GM18868 (cell line): Measurements from ENCODE around the gene SDHA.

Source experiments
- ATAC-seq: cut with Tn5 transposase; IDR thresholded peaks from one replicate; pipeline ENCODE4 v1.9.1; 2021; ENCODE audit warnings: mild to moderate bottlenecking, moderate library complexity; ENCODE audit not compliant: unreplicated experiment

SDHA gene

GRCh38 chr5:217494-218456, at the start of gene SDHA, which contains the start of gene CCDC127:
TSS of gene SDHA (plus strand) at chr5:218320. CDS start at chr5:218356, 36 bp downstream.
TSS of gene CCDC127 (minus strand) at chr5:218153. CDS start at chr5:216849, 1,304 bp downstream.
- peak; percentile 71 for ATAC-seq

- no peak for ATAC-seq
These were observed 48.9 kb upstream of the SDHA start for GRCh38 chr5:169071-169727.

GRCh38 chr5:169728-170094, 48.4 kb upstream of the SDHA start:
- no peak for ATAC-seq

- ATAC-seq: no peak
These were observed 46.9 kb upstream of the SDHA start for GRCh38 chr5:170971-171800.

- no peak for ATAC-seq
These were observed 46.3 kb upstream of the SDHA start for GRCh38 chr5:171801-172331.

- ATAC-seq: no peak
These were observed 45.7 kb upstream of the SDHA start for GRCh38 chr5:172421-172820.

GRCh38 chr5:172841-173251, 45.3 kb upstream of the SDHA start:
- ATAC-seq: no peak

GRCh38 chr5:173392-174290, 44.5 kb upstream of the SDHA start:
- ATAC-seq: no peak

- no peak for ATAC-seq
These were observed 43.9 kb upstream of the SDHA start for GRCh38 chr5:174291-174600.

GRCh38 chr5:174876-175465, 43.1 kb upstream of the SDHA start:
- no peak for ATAC-seq

GRCh38 chr5:176296-176823, 41.8 kb upstream of the SDHA start:
- no peak for ATAC-seq

- no peak for ATAC-seq
These were observed 40.0 kb upstream of the SDHA start for GRCh38 chr5:178110-178509.

- ATAC-seq: no peak
These were observed 38.7 kb upstream of the SDHA start for GRCh38 chr5:179401-179800.

- ATAC-seq: no peak
These were observed 37.7 kb upstream of the SDHA start for GRCh38 chr5:180286-180918.

- no peak for ATAC-seq
These were observed 37.0 kb upstream of the SDHA start for GRCh38 chr5:181160-181559.

- ATAC-seq: no peak
These were observed 36.6 kb upstream of the SDHA start for GRCh38 chr5:181566-181965.

- no peak for ATAC-seq
These were observed 36.0 kb upstream of the SDHA start for GRCh38 chr5:182126-182525.

GRCh38 chr5:184471-184870, 33.6 kb upstream of the SDHA start:
- no peak for ATAC-seq
